ENCODE measurements around the gene SKAP2. TPM values are rescaled to one million over a fixed set of nuclear protein-coding genes. Genes with fewer than 3 reads are reported as not detected.

The SKAP2 gene
- total RNA-seq, 6 experiments from 2014 or later, result 7.2 to 12.3 (median 9.1) TPM

- Mint-ChIP-seq H3K27me3 (ENCODE audit: insufficient read depth) (no peaks in the 10 kb centered on the region; the same call in 1 of the 2 replicates), H3K36me3 (ENCODE audit: low read depth) (no peaks in the 10 kb centered on the region), H3K4me1 (ENCODE audit: low read depth) (peaks cover 18% of the 10 kb centered on the region), H3K9me3 (no peaks in the 10 kb centered on the region), H3K4me3 (no peak overlapping the region; the same call in 1 of the 2 replicates), H3K27ac (no peak overlapping the region)
- no peak for DNase-seq
- TF ChIP-seq, protein P1, sequence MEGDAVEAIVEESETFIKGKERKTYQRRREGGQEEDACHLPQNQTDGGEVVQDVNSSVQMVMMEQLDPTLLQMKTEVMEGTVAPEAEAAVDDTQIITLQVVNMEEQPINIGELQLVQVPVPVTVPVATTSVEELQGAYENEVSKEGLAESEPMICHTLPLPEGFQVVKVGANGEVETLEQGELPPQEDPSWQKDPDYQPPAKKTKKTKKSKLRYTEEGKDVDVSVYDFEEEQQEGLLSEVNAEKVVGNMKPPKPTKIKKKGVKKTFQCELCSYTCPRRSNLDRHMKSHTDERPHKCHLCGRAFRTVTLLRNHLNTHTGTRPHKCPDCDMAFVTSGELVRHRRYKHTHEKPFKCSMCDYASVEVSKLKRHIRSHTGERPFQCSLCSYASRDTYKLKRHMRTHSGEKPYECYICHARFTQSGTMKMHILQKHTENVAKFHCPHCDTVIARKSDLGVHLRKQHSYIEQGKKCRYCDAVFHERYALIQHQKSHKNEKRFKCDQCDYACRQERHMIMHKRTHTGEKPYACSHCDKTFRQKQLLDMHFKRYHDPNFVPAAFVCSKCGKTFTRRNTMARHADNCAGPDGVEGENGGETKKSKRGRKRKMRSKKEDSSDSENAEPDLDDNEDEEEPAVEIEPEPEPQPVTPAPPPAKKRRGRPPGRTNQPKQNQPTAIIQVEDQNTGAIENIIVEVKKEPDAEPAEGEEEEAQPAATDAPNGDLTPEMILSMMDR (IDR thresholded peaks at IDR 0.05), result no peak
These were observed 178.8 kb downstream of the SKAP2 start for GRCh38 chr7:26685606-26686005.

DNA sequence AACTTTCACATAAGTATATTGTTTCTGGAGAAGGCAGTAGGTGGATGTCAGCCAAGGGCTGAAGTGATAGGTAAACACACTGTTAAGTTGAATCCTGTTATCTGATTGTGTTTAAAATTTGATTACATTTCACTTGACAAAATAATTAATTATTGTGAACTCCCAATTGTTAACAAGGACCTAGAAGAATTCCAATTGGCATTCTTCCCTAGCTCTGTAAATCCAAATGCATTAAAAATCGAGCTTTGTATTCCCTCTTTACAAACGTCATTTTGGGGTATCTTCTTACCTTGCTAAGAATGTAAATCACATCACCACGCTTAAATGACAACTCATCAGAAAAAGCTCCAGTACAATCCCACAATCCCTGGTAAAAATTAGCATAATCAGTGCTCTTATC, 179.9 kb downstream of the SKAP2 start:
- TF ChIP-seq, protein P1 (IDR thresholded peaks at IDR 0.05), result no peak
- no peaks in the 10 kb centered on the region for H3K9me3 Mint-ChIP-seq
- H3K36me3 Mint-ChIP-seq (ENCODE audit: low read depth), result no peaks in the 10 kb centered on the region
- peaks cover 18% of the 10 kb centered on the region for H3K4me1 Mint-ChIP-seq (ENCODE audit: low read depth)
- no peak for DNase-seq
- no peaks in the 10 kb centered on the region; the same call in 1 of the 2 replicates for H3K27me3 Mint-ChIP-seq (ENCODE audit: insufficient read depth)
- no peak overlapping the region for H3K4me3 Mint-ChIP-seq
- H3K27ac Mint-ChIP-seq, result no peak overlapping the region

DNA sequence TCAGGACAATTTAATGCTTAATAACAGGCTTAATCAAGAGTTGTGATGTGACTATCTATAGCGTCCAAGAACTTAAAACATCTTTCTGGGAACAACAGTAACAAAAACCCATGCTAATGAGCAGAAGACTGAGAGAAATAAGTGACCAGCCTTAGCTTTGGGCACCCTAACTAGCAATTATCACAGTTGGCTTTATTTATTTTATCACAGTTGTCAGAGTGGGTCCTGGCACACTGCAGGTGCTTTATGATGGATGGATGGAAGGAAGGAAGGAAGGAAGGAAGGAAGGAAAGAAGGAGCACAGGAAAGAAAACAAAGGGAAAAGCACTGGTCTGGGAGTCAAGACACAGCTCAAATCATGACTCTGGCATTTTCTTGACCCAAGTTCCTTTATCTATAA, 181.1 kb downstream of the SKAP2 start:
- DNase-seq, result no peak
- Mint-ChIP-seq H3K9me3 (no peaks in the 10 kb centered on the region), H3K36me3 (ENCODE audit: low read depth) (no peaks in the 10 kb centered on the region), H3K4me3 (no peak overlapping the region), H3K27me3 (ENCODE audit: insufficient read depth) (no peaks in the 10 kb centered on the region; the same call in 1 of the 2 replicates), H3K27ac (no peak overlapping the region), H3K4me1 (ENCODE audit: low read depth) (peaks cover 18% of the 10 kb centered on the region)
- TF ChIP-seq, protein P1 (IDR thresholded peaks at IDR 0.05), result no peak

- Mint-ChIP-seq H3K36me3 (ENCODE audit: low read depth) (no peaks in the 10 kb centered on the region), H3K4me1 (ENCODE audit: low read depth) (peaks cover 18% of the 10 kb centered on the region), H3K4me3 (no peak overlapping the region), H3K9me3 (no peaks in the 10 kb centered on the region), H3K27me3 (ENCODE audit: insufficient read depth) (no peaks in the 10 kb centered on the region; the same call in 1 of the 2 replicates), H3K27ac (no peak overlapping the region)
- TF ChIP-seq, protein P1 (IDR thresholded peaks at IDR 0.05), result peak; percentile 88
- DNase-seq, result peak; percentile 13
These were observed 182.5 kb downstream of the SKAP2 start for GRCh38 chr7:26681819-26682418.

DNA sequence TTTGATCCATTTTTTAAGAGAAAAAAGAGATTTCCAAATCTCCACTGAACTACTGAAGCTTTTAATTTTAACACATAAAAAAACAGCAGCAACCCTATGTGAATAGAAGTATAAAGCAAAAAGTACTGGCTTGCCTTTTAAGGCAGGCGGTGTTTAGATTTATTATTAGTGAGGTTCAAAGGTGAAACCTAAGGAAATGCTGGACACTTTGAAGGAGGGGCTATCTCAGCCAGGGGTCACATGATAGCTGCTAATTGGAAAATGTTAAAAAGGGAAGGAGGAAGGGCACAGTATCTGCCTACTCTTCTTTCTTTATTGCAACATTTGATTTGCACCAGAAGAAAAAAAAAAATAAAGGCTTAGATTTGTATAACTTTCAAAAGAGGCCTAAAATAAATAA, 183.8 kb downstream of the SKAP2 start:
- no peak overlapping the region for H3K27ac Mint-ChIP-seq
- H3K4me3 Mint-ChIP-seq, result no peak overlapping the region
- H3K27me3 Mint-ChIP-seq (ENCODE audit: insufficient read depth), result no peaks in the 10 kb centered on the region; the same call in 1 of the 2 replicates
- H3K4me1 Mint-ChIP-seq (ENCODE audit: low read depth), result peaks cover 8% of the 10 kb centered on the region
- no peak for DNase-seq
- TF ChIP-seq, protein P1 (IDR thresholded peaks at IDR 0.05), result no peak
- H3K36me3 Mint-ChIP-seq (ENCODE audit: low read depth), result no peaks in the 10 kb centered on the region
- H3K9me3 Mint-ChIP-seq, result no peaks in the 10 kb centered on the region
